ENCODE results near the gene GFRA1.
"Not testable (repeated sequence)": the region's sequence is repeated elsewhere in the genome, so short reads cannot be mapped to it uniquely, and the experiment has no call there.

Gene GFRA1

GRCh38 chr10:116056445-116057293 lies 216.3 kb downstream of the GFRA1 start:
- DNase-seq = no peak

GRCh38 chr10:116055917-116056252 lies 217.1 kb downstream of the GFRA1 start:
- DNase-seq = no peak

- no peak for DNase-seq
These were observed 217.6 kb downstream of the GFRA1 start for GRCh38 chr10:116055252-116055916.

- DNase-seq = no peak
These were observed 219.1 kb downstream of the GFRA1 start for GRCh38 chr10:116053910-116054309.

GRCh38 chr10:116053009-116053730 lies 219.8 kb downstream of the GFRA1 start:
- DNase-seq = not testable (repeated sequence)

GRCh38 chr10:116052522-116052921 lies 220.5 kb downstream of the GFRA1 start:
- DNase-seq = not testable (repeated sequence)

GRCh38 chr10:116049974-116050304 lies 223.1 kb downstream of the GFRA1 start:
- no peak for DNase-seq

GRCh38 chr10:116049158-116049973 lies 223.6 kb downstream of the GFRA1 start:
- DNase-seq = no peak

- no peak for DNase-seq
These were observed 227.3 kb downstream of the GFRA1 start for GRCh38 chr10:116045366-116046356.

GRCh38 chr10:116044801-116045248 lies 228.2 kb downstream of the GFRA1 start:
- no peak for DNase-seq

GRCh38 chr10:116043861-116044260 lies 229.1 kb downstream of the GFRA1 start:
- no peak for DNase-seq

GRCh38 chr10:116043304-116043703 lies 229.7 kb downstream of the GFRA1 start:
- DNase-seq = no peak

- DNase-seq = no peak
These were observed 231.1 kb downstream of the GFRA1 start for GRCh38 chr10:116041948-116042347.

GRCh38 chr10:116039612-116040011 lies 233.4 kb downstream of the GFRA1 start:
- DNase-seq = no peak

GRCh38 chr10:116038259-116038658 lies 234.7 kb downstream of the GFRA1 start:
- DNase-seq = no peak

GRCh38 chr10:116035406-116035805 lies 237.6 kb downstream of the GFRA1 start:
- DNase-seq = not testable (repeated sequence)

GRCh38 chr10:116030576-116030975 lies 242.4 kb downstream of the GFRA1 start:
- no peak for DNase-seq

- no peak for DNase-seq
These were observed 243.2 kb downstream of the GFRA1 start for GRCh38 chr10:116029826-116030225.

GRCh38 chr10:116027355-116027754 lies 245.7 kb downstream of the GFRA1 start:
- no peak for DNase-seq

GRCh38 chr10:116026725-116027124 lies 246.3 kb downstream of the GFRA1 start:
- DNase-seq = no peak

- DNase-seq = no peak
These were observed 246.7 kb downstream of the GFRA1 start for GRCh38 chr10:116026315-116026714.

All from stimulated activated naive CD4-positive, alpha-beta T cell treated with Interleukin-2 at 50 U/mL for 16 hours (primary cell).